NCI-H1436 (cell line): ENCODE data around the gene FBXO7.

ENCODE experiments used
- DNase-seq: peaks from one replicate; lab custom pipeline; 2025; lab: John Stamatoyannopoulos, UW

FBXO7 gene

DNA sequence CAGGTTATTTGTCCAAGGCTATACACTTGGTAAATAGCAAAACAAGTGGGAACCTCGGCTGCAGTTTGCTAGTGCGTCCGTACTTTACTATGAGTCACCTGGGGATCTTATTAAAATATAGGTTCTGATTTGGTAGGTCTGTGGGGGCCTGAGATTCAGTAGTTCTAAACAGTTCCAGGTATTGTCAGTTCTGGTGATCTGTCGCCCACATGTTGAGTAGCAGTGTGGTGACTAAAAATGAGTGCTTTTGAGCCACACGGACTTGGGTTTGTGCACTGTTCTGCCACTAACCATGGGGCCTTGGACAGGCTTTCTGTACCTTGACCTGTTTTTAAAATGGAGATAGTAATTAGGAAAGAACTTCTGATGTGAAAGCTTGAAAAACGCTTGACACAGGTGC, 15.7 kb downstream of the FBXO7 start:
- DNase-seq = no peak

DNA sequence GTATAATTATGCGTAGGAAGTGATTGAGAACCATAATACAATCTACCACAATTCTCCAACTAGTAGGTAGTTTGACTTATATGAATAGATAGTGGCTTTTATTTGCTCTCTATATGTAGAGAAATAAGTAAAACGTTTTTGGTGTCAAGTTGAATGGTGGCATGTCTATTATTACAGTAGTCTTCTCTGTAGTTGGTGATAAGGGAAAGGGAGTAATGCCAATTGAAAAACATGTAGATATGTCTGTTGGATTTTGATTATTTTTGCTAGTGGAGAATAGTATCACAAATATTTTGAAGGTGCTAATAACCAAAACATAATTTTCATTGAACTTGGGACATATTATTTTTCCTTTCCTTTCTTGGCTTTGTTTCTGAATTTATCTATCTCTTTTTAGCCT, 17.5 kb downstream of the FBXO7 start:
- DNase-seq = no peak

DNA sequence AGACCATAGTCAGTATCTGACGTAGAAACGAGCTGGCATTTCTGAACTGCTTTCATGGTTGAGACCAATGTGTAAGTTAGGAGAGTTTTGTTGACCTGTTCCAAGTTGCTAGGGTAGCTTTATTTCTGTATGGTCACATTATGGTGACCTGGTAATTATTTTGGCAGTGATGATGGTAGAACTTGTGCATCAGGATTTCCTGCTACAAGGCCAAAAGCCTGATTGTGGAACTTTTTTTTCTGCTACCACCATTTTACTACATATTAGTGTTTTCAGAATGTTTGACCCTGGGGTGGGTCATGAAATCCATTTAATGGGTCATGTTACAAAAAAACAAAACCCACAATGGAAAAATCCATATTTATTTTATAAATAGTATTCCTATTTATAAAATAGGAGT, 18.9 kb downstream of the FBXO7 start:
- DNase-seq = no peak

DNA sequence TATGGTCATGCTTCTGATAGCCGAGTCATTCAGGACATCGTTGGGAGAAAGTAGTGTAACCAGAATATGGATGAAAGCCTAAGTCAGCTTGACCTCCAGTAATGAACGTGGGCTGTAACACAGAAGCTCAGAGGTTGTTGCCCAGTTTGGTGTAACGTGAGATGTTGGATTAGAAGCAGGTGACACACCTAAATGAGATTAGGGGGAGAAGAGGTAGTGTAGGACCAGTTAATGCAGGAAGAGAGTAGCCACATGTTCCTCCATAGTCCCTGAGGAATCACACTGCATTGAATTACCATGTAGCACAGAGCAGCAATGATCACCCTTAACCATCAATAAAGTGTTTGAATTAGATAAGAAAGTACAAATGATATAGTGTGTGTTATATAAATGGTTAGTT, 20.4 kb downstream of the FBXO7 start:
- no peak for DNase-seq

DNA sequence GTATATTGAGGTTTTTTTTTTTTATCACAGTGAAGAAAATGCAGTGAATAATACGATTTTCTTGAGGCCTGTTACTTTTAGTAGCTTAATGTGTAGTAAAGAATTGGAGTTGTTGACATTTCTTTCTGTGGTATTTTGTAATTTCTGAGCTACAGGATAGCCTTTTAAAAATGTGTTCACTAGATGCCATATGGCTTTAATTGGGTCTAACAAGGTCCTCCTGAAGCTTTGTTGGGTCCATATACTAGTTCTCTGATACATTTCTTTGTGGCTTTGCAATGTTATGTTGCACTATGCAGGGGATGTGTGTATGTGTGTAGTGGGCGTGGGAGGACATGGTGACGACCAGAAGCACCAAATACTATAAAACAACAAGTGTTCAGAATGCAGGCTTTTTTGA, 25.1 kb downstream of the FBXO7 start:
- no peak for DNase-seq

DNA sequence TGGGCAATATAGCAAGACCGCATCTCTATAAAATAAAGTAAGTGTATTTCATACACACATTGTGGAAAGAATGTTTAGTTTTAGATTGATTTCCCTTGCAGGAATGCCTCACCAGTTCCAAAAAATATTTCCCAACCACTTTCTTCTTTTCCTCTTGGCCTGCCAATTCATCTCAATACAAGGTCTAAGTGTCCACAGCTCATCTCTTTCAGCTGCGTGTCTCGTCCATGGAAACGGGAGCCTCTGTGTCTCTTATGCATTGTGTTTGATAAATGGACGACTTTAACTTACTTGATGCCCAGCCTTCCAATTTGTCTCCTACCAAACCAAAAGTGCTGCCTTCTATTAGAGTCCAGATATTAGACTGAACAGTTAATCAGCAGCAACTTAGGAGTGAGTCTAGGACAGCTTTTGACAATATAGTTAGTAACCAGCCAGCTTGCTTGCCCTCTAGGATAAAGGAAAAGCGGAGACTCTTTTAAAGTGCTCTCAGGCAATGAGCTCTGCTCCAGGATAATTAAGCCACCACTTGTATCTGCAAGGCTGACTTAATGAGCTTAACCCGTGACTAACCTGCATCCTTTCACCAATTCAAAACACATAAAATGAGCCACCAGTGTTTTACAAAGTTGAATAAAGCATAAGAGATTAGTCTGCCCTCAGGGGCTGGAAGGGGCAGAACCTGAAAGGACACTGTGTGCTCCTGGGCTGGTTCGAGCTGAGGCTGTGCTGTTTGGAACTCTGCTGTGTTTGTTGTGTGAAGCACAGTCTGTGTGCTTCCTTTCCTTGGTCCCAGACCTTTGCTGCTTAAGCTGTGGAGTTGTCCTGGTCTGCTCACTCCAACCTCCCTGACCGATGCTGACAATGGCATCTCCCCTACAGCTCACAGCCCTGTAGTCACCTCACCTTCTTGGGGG, 27.5 kb downstream of the FBXO7 start:
- DNase-seq = no peak

DNA sequence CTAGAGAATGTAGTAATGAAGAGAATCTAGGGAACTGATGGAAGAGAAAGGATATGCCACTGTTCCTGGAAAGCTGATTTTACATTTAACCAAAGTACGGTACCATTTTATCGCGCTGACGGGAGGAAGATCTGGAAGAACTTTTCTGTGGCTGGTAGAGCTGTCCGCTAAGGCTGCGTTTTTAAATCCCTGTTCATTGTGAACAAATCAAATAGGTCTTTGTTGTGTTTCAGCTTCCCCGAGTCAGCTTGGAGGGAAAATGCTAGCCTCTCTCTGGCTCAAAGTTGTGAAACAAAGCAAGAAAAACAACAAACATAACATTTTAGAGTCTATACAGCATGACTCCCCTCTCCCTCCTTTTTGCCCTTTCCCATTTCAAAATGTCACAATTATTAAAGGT, 34.4 kb downstream of the FBXO7 start:
- DNase-seq = no peak

DNA sequence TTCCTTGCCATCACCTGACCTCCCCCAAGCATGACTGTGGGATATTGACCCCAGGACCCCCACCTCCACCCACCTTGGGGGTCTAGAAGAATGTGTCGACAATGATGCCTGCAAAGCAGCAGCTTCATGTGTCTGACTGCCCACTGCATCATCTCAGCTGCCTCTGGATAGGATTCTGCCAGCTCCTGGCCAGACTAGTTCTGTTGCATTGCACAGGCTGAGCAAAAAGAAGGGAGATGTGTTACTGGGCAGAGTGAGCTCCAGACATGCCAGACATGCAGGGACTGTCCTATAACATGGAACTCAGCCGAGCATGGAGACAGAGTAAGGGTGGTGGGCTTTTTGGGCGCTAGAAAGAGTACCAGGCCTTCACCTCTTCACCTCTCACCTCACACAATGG, 36.7 kb downstream of the FBXO7 start:
- DNase-seq = no peak

DNA sequence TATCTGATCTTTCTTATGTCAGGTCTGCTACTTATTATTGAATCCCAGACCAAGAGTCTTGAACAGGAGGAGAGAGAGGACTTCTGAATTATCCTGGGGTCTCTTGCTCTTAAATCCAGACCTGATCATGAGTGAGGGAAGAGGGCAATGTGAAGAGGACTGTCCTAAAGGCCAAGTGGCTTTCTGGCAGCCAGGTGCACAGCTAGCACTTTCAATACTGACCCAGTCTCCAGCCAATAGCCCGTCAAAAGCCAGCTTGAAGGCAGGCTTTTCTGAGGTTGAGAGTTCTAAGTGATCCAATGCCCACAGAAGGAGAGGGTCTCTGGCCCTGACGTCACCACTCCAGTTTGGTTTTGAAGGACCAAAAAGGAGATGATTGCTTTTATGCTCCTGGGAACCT, 37.2 kb downstream of the FBXO7 start:
- DNase-seq = no peak

DNA sequence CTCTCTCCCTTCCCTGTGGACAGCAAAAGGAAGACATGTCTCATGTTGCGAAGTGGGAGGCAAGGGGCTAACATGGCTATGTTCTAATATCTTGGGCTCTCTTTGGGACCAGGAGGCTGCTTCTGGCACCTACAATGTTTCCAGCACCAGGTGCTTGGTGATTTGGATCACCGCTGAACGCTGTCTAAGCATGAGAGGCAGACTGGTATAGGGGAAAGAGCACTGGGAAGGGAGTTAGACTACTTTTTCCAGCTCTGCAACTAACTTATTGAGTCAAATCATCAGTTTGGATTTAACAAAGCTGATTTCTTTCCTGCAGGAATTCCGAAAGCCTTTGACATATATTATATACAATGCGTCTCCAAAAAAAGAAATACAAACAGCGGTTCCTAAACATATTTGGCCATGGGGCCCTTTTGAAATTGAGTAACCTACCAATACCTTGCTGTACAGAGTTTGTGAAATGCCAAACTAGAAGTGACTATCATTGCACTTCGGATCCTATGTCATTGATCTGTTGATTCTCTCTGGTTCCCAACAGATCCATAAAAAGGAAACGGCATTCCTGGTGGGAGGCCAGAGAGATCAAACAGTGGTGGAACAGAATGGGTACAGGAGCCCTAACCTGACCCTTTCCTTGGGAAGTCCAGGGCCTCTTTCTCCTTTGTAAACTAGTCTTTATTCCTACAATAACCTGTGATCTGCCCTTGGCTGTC, 37.8 kb downstream of the FBXO7 start:
- DNase-seq = no peak

DNA sequence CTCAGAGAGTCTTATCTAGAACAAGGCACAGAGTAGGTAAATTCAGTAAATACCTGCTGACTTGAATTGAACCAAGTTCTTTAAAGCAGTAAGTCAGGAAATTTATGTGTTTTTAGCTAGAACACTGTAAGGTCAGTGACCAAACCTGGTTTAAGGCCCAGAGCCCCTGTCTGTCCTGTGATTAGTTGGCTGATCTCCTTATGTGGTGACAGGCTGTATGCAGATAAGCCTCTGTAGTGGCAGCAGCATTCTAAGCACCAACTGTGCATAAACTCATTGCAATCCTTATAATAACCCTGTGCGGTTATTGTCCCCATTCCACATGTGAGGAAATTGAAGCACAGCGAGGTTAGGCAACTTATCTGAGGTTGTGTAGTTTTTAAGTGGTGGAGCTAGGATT, 40.5 kb downstream of the FBXO7 start:
- DNase-seq = no peak

DNA sequence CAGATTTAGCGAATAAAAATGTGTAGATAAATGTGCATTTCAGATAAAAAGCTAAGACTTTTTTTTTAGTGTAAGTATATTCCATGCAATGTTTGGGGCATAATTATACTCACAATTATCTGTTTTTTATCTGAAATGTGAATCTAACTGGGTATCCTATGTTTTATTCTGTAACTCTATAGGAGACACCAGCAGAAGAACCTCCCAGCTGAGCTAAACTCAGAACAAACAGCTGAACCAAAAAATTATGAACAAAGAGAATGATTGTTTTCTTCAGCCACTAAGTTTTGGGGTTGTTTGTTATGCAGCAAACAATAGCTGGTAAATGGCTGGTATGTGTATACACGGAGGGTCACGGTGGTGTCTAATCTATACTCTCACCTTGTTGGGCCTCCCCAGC, 42.9 kb downstream of the FBXO7 start:
- DNase-seq = no peak

DNA sequence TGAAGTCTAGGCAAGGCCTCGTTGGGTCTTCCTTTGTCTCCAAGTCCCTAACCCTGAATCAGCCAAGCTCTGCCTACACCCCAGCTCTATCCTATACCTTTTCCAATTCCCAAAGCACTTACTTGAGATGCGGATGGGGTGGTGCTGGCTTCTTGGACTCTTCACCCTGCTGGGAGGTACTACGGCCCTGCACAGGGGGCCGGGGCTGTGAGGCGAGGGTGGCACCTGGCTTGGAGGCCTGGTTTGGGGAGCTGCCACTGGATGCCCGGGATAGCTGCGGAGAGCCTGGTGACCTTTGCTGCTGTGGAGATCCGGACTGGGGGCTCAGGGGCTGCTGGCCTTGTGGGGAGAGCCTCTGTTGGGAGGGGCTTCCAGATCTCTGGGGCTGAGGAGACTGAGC, 43.3 kb downstream of the FBXO7 start:
- DNase-seq = no peak

DNA sequence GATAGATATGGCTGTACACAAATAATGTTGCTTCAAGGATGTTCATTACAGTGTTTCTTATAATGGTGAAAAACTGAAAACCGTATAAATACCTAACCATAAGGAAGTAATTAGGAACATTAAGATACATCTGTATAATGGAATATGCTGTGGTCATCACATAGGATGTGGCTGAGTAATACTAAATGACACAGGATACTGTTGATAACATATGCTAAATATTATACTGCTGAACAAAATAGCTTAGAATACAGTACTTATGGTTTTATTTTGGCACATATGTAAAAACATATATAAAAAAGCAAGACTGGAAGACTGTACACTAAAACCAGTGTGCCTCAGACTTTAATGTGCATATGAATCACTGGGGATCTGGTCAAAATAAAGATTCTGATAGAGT, 43.8 kb downstream of the FBXO7 start:
- DNase-seq = no peak

DNA sequence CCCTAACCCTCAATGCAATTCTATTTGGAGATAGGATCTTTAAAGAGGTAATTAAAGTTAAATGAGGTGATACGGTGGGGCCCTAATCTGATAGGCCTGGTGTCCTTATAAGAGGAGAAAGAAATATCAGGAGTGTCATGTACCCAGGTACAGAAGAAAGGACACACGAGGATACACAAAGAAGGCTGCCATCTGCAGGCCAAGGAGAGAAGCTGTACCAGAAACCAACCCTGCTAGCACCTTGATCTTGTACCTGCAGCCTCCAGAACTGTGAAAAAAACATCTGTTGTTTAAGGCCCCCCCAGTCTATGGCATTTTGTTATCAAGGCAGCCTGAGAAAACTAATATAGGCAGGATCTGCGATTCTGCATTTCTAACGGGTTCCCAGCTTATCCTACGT, 44.2 kb downstream of the FBXO7 start:
- DNase-seq = no peak

DNA sequence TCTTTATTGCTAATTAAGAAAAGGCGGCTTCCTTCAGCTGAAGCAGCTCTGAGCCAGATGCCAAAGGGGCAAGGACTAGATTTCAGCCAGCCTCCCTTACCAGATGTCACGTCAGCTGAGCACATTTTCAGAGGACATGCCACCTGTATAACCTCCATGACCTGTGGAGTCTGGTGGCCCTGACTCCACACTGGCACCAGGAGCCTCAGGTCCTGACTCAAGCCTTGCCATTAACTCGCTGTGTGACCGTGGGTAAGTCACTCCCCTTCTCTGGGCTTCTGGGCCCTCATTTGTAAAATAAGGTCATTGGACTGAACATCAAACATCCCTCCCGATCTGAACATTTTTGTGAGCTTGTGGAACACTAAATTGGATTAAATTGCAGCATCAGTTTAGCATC, 46.0 kb downstream of the FBXO7 start:
- DNase-seq = no peak

DNA sequence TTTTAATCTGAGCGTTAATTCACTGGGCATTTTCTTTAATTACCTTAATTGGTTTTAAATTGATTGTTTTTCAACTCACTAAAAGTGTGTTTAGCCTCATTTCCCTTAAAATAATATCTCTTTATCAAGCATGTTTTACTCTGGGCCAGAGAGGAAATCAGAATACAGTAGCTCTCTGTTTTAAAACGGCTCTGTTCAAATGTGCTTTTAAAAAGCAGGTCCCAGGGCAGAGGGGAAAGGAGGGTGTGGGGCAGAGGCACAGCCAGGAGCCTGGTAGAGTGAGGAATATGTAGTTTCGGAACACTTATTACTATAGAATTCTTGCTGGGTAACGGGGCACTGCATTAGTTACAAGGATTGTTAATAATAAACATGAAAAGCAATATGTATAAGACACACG, 47.6 kb downstream of the FBXO7 start:
- DNase-seq = no peak

DNA sequence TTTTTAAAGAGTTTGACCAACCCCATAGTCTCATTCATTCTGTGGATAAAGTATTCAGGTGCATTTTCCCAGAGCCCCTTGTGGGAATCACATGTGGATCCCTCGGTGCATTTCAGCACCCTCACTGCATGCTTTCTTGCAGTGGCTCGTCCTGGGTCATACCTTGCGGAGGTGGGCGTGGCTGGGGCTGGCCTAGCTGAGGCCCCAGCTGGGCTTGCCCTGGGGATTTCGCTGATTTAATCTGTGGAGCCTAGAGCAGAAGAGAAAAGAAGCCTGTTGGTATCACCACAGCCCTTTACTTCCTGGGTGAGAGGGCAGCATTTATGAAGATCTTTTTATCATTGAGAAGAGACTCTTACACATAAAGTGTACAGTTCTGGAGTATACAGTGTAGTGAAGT, 53.1 kb downstream of the FBXO7 start:
- no peak for DNase-seq

DNA sequence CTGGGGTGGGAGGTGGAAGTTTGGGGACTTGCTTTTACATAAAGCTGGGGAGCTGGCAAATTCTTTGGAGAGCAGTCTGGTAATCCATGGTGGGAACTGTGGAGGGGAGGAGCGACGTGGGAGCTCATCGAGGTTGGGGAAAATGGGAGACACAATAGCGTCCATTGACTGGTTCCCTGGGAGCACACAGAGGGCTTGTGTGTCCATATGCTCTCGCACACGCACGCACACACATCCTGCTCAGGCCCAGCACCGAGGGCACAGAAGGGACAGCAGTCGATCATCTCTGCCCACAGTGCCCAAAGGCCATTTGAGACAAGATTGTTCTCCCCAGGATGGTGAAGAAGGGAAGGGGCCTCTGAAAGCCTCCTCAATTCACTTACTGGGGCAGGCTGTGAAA, 53.7 kb downstream of the FBXO7 start:
- no peak for DNase-seq

DNA sequence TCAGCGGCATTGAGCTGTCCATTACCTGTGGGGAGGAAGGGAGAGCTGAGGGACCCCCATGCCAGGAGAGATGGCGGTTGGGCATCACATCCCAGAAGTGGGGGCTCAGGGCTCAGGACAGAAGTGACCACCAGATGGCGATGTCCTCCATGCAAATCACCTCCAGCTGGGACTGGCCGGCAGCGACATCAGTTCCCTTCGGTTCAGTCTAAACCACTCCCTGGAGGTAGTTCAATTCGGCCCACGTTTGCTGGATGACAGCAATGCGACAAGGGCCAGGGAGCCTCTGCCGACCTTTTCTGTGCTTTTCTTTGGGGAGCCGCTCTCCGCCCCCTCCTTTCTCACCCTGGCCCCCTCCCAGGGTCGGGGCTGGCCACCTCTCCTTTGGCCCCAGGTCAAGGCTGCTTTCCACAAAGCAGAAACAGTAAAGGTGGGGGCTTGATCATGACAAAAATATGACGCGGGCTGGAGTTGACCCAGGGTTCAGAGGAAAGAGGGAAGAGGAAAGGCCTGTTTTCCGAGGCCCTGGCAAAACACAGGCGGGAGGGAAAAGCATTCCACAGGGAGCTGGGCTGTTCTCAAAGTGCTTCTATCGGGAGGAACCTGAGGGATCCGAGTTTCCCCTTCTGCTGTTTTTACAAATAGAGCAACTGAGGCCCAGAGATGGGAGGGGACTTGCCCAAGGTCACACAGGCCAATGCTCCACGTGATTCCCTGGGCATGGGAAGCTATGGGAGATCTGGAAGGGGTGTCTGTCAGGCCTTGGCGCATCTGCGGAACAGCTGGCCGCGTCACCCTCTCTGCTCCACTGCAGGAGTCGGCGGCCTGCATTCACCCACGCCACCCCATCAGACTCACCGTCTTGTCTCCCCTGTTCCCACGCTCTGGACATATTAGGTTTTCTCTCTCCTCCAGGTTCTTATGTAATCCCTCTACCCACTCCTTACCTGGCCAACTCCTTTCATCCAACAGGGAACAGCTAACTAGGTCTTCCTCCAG, 54.7 kb downstream of the FBXO7 start:
- DNase-seq = peak; percentile 25

DNA sequence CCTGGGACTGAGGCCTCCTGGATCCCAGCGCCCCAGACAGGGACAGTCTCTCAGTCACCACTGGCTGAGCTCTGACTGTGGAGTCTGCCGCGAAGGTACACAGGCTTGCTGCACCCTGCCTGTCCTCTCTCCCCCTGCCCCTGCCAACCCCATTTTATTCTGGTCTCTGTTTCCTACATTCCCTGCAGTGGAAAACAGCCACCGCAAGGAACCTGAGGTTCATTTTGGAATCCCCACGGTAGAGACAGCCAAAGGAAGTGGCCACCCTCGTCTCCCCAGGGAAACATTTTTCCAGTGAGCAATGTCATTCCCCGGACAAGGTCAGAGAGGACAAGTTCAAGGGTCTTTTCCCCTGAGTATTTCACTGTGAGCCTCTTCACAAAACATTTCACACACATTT, 56.6 kb downstream of the FBXO7 start:
- no peak for DNase-seq
